SU-DHL-6 (cell line): Measurements from ENCODE around the gene TMEM214.

Experiments
- CTCF ChIP-seq: fragments of 200-600 bp; sonication (generic); IDR thresholded peaks from one replicate; pipeline ENCODE4 v1.5.1; 2017; ENCODE audit warnings: antibody characterized with exemption, mild to moderate bottlenecking, low read length, moderate library complexity; ENCODE audit not compliant: insufficient read depth, poor library complexity, severe bottlenecking
- EZH2phosphoT487 ChIP-seq: fragments of 200-600 bp; sonication (generic), shearing (Covaris generic); conservative IDR thresholded peaks from 2 replicates; pipeline ENCODE4 v1.6.1; 2018; ENCODE audit warnings: mild to moderate bottlenecking, antibody characterized with exemption, low read length, moderate library complexity, mixed read lengths

GRCh38 chr2:27057184-27057583 lies 24.4 kb downstream of the TMEM214 start:
- TF ChIP-seq CTCF = no peak
- no peak for TF ChIP-seq EZH2phosphoT487
